Stomach (tissue), 9 donors: ENCODE results near the gene CNTFR. TPM values are rescaled to one million over a fixed set of nuclear protein-coding genes. Genes with fewer than 3 reads are reported as not detected.

Experiments used
- DNase-seq, 2 donors: peaks; one replicate each; pipeline versions ENCODE4 v3.0.0 to v3.0.0-alpha.2; 2013 to 2019
- H3K27ac ChIP-seq, 5 donors: fragments of 200-600 bp in 4 of 5; sonication (generic) in 4 of 5; one replicate each; pipeline ENCODE4 v1.5.1; 2013 to 2019; ENCODE audit warnings: mild to moderate bottlenecking in 1 of 5, moderate library complexity in 1 of 5
- H3K27me3 ChIP-seq, 3 donors: fragments of 200-600 bp; sonication (generic); one replicate each; pipeline ENCODE4 v1.5.1; 2017 to 2019; ENCODE audit warnings: mixed run types in 1 of 3
- H3K36me3 ChIP-seq, 4 donors: fragments of 200-600 bp; sonication (generic); 1 replicate in 3 of 4; 2 replicates in 1 of 4; pipeline ENCODE4 v1.5.1; 2016 to 2019
- H3K4me1 ChIP-seq, 4 donors: fragments of 200-600 bp; sonication (generic); one replicate each; pipeline ENCODE4 v1.5.1; 2016 to 2019
- H3K4me3 ChIP-seq, 4 donors: fragments of 200-600 bp; sonication (generic) in 3 of 4; one replicate each; pipeline ENCODE4 v1.5.1; 2016 to 2019; ENCODE audit warnings: mild to moderate bottlenecking in 1 of 4
- H3K9me3 ChIP-seq, 4 donors: fragments of 200-600 bp; sonication (generic); one replicate each; pipeline ENCODE4 v1.5.1; 2016 to 2019
- EP300 ChIP-seq: sonication (generic); formaldehyde crosslinking; IDR thresholded peaks from one replicate; pipeline ENCODE4 v1.6.1; 2017; ENCODE audit warnings: antibody characterized with exemption
- POLR2A ChIP-seq, 4 donors: fragments of 450-650 bp; IDR thresholded peaks; one replicate each; pipeline ENCODE4 v1.6.1; 2016; ENCODE audit warnings: antibody characterized with exemption in 4 of 4, control low read depth in 2 of 4, mild to moderate bottlenecking in 1 of 4, moderate library complexity in 1 of 4
- POLR2AphosphoS5 ChIP-seq, 3 donors: sonication (generic); formaldehyde crosslinking; IDR thresholded peaks; one replicate each; pipeline ENCODE4 v1.6.1; 2016; ENCODE audit warnings: antibody characterized with exemption in 3 of 3
- WGBS, 5 donors: extraction: QIAGEN DNeasy Blood & Tissue Kit in 3 of 5; methylation state at CpG; one replicate each; pipeline versions ENCODE4 v1.1.5 to v1.1.7; 2013 to 2018; 5-methylcytosine and 5-hydroxymethylcytosine counted together
- intact Hi-C: fragments of 100-400 bp; cut with DNase I; formaldehyde crosslinking; loops from one replicate; pipeline ENCODE4 v1.15.1; 2023; ENCODE audit warnings: low total_unique reads
- polyA plus RNA-seq, 3 donors: library from polyadenylated mRNA; stranded (reverse); fragments of 200-250 nt; gene quantifications; one replicate each; pipeline ENCODE4 v1.2.3, GENCODE V29; 2013
- total RNA-seq, 5 donors: library from RNA; depleted of rRNA; stranded (reverse); fragments of >200 nt; gene quantifications; one replicate each; pipeline versions ENCODE4 v1.1.0 to v1.2.3, GENCODE V29; 2014 to 2016
- TF ChIP-seq, protein P1 (sequence below), 7 experiments: fragments of 450-650 bp in 4 of 7; fragments of 200-600 bp in 3 of 7; sonication (generic) in 3 of 7; IDR thresholded peaks; one replicate each; pipeline ENCODE4 v1.5.1; 2016 to 2019; ENCODE audit warnings: antibody characterized with exemption in 7 of 7, control low read depth in 2 of 7, mild to moderate bottlenecking in 1 of 7
- donor health status: healthy with polysubstance abuse.
- donor health status: Bipolar disorder and iron deficiency.
- donor health status: healthy.

The CNTFR gene
- total and polyA plus RNA-seq, 8 donors = 2.2 to 15.8 (median 2.9) TPM; not detected in 1

GRCh38 chr9:34555002-34555348 lies 34.5 kb downstream of the CNTFR start:
- Histone ChIP-seq H3K27me3 (peaks cover 0 to 57% (median 14%) of the 10 kb centered on the region in 3 donors), H3K36me3 (no peaks in the 10 kb centered on the region), H3K27ac (no peak overlapping the region), H3K4me3 (no peak overlapping the region), H3K4me1 (peaks cover 8 to 12% (median 10%) of the 10 kb centered on the region in 4 donors), H3K9me3 (no peaks in the 10 kb centered on the region)
- no peak for TF ChIP-seq POLR2A (IDR thresholded peaks at IDR 0.05)
- TF ChIP-seq, protein P1, sequence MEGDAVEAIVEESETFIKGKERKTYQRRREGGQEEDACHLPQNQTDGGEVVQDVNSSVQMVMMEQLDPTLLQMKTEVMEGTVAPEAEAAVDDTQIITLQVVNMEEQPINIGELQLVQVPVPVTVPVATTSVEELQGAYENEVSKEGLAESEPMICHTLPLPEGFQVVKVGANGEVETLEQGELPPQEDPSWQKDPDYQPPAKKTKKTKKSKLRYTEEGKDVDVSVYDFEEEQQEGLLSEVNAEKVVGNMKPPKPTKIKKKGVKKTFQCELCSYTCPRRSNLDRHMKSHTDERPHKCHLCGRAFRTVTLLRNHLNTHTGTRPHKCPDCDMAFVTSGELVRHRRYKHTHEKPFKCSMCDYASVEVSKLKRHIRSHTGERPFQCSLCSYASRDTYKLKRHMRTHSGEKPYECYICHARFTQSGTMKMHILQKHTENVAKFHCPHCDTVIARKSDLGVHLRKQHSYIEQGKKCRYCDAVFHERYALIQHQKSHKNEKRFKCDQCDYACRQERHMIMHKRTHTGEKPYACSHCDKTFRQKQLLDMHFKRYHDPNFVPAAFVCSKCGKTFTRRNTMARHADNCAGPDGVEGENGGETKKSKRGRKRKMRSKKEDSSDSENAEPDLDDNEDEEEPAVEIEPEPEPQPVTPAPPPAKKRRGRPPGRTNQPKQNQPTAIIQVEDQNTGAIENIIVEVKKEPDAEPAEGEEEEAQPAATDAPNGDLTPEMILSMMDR (IDR thresholded peaks at IDR 0.05) = no peak
- no peak for TF ChIP-seq POLR2AphosphoS5 (IDR thresholded peaks at IDR 0.05)
- TF ChIP-seq EP300 = no peak
- intact Hi-C loops = no loop called here
- DNase-seq = peak in 1 of 2 donors; percentile 83
- 36 to 76% (median 54%) methylated on average over 23 of the region's 23 CpGs for WGBS, 5 donors

DNA sequence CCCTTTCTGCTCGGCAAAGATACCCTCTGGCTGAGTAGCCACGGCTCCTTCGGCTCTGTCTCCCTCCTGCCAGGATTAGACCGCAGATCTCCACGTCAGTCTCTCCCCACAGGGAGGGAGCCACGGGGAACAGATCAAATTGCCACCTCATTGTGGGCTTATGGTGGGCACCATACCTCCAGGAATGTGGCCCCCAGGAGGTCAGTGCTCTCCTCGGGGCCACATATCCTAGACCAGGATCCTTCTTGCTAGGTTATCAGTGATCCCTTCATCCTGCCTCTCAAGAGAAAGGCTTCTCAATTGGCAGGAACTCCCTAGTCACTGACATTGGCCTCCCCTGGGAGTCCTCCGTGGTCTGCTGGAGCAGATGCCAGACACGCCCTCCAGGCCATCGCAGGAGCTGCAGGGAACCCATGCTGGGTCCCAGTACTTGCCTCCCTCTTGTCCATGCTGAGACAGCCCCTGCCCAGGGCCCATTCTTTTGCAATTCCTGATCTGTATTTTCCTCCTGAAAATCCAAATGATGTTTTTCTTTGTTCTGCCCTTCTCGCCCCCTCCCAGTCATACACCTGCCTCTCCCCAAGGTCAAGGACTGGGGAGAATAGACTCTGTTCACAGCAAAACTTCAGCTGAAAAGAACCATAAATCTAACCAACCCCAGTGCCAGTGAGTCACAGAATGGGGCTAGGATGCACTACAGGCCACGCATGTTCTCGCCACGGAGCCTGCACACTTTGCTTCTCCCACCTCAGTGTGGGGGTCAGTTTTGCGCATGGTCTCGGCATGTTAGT lies 35.1 kb downstream of the CNTFR start:
- 64 to 74% (median 69%) methylated on average over 13 to 16 of the region's 16 CpGs for WGBS, 5 donors
- no peak for DNase-seq

DNA sequence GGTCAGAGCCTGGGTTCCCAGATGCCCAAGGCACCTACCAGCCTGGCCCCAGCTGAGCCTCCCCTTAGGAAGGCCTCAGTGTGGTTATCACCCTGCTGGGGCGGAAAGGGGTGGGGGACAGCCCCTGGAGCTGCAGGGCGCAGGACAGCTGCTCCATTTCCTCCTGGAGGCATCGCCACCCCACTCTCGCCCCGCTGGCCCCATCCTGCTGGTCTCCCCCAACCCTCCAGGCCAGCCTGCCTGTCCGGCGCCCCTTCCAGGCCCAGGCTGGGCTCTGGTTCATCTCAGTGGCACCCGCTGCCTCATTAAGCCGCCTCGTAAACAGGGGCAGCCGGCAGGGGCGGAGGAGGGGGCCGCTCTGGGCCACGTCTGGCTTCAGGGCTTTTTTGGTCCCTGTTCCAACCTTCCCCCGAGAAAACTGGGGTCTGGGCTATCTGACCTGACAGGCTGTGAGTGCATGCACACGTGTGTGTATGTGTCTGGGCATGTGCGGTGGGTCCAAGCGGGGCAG lies 36.0 kb downstream of the CNTFR start:
- intact Hi-C loops = loop anchor here (5.0 kb wide), 1 partner anchor 39 kb away; no protein-coding TSS in a partner anchor
- Histone ChIP-seq H3K4me3 (no peak overlapping the region), H3K9me3 (no peaks in the 10 kb centered on the region), H3K27ac (no peak overlapping the region), H3K36me3 (no peaks in the 10 kb centered on the region), H3K27me3 (peaks cover 0 to 43% (median under 1%) of the 10 kb centered on the region in 3 donors), H3K4me1 (no peaks in the 10 kb centered on the region)
- WGBS, 5 donors = 72 to 82% (median 78%) methylated on average over 17 to 18 of the region's 18 CpGs
- TF ChIP-seq POLR2A (IDR thresholded peaks at IDR 0.05) (no peak), POLR2AphosphoS5 (IDR thresholded peaks at IDR 0.05) (no peak), EP300 (no peak)
- TF ChIP-seq, protein P1 (IDR thresholded peaks at IDR 0.05) = no peak
- DNase-seq = no peak

More for the DNA sequence above, 35.1 kb downstream of the CNTFR start:
- Histone ChIP-seq H3K27me3 (peaks cover 0 to 51% (median 9%) of the 10 kb centered on the region in 3 donors), H3K27ac (no peak overlapping the region), H3K9me3 (no peaks in the 10 kb centered on the region), H3K36me3 (no peaks in the 10 kb centered on the region), H3K4me1 (peaks cover 3 to 6% (median 4%) of the 10 kb centered on the region in 4 donors), H3K4me3 (no peak overlapping the region)
- no peak for TF ChIP-seq EP300
- no peak for TF ChIP-seq POLR2AphosphoS5 (IDR thresholded peaks at IDR 0.05)
- no peak for TF ChIP-seq POLR2A (IDR thresholded peaks at IDR 0.05)
- TF ChIP-seq, protein P1 (IDR thresholded peaks at IDR 0.05) = no peak
- intact Hi-C loops = loop anchor here (5.0 kb wide), 1 partner anchor 38 kb away; no protein-coding TSS in a partner anchor

- Histone ChIP-seq H3K36me3 (no peaks in the 10 kb centered on the region), H3K9me3 (no peaks in the 10 kb centered on the region), H3K27me3 (peaks cover 0 to 38% (median 2%) of the 10 kb centered on the region in 3 donors), H3K4me1 (peaks cover 0 to 2% (median 0%) of the 10 kb centered on the region in 4 donors), H3K27ac (no peak overlapping the region), H3K4me3 (no peak overlapping the region)
- 83 to 100% (median 90%) methylated on average over 2 of the region's 2 CpGs for WGBS, 5 donors
- DNase-seq = no peak
- intact Hi-C loops = loop anchor here (5.0 kb wide), 1 partner anchor 39 kb away; no protein-coding TSS in a partner anchor
- TF ChIP-seq, protein P1 (IDR thresholded peaks at IDR 0.05) = no peak
- TF ChIP-seq EP300 = no peak
- no peak for TF ChIP-seq POLR2AphosphoS5 (IDR thresholded peaks at IDR 0.05)
- no peak for TF ChIP-seq POLR2A (IDR thresholded peaks at IDR 0.05)
These were observed 36.5 kb downstream of the CNTFR start for GRCh38 chr9:34552986-34553385.
